IPS DF 19.7 (cell line): ENCODE data around the gene SCMH1.

Experiments
- DNase-seq: peaks from one replicate; pipeline ENCODE4 v3.0.0-alpha.2; 2013; ENCODE audit warnings: low read depth, low spot score

The SCMH1 gene

GRCh38 chr1:41003640-41004220 lies 238.4 kb downstream of the SCMH1 start:
- no peak for DNase-seq

GRCh38 chr1:41003127-41003639 lies 238.9 kb downstream of the SCMH1 start:
- DNase-seq, result no peak

- DNase-seq, result no peak
Observed at GRCh38 chr1:40998668-40999067, 243.4 kb downstream of the SCMH1 start.

- no peak for DNase-seq
Observed at GRCh38 chr1:40997096-40997495, 245.0 kb downstream of the SCMH1 start.

- no peak for DNase-seq
Observed at GRCh38 chr1:40989066-40989465, 253.0 kb downstream of the SCMH1 start.

- no peak for DNase-seq
Observed at GRCh38 chr1:40988280-40988679, 253.8 kb downstream of the SCMH1 start.

GRCh38 chr1:40987439-40988276 lies 254.4 kb downstream of the SCMH1 start:
- no peak for DNase-seq

- DNase-seq, result no peak
Observed at GRCh38 chr1:40986956-40987355, 255.2 kb downstream of the SCMH1 start.

- DNase-seq, result no peak
Observed at GRCh38 chr1:40986328-40986783, 255.8 kb downstream of the SCMH1 start.

GRCh38 chr1:40985875-40986274 lies 256.2 kb downstream of the SCMH1 start:
- DNase-seq, result no peak

GRCh38 chr1:40985161-40985560 lies 256.9 kb downstream of the SCMH1 start:
- no peak for DNase-seq

- no peak for DNase-seq
Observed at GRCh38 chr1:40984531-40984930, 257.6 kb downstream of the SCMH1 start.

- DNase-seq, result no peak
Observed at GRCh38 chr1:40984066-40984465, 258.0 kb downstream of the SCMH1 start.

- DNase-seq, result no peak
Observed at GRCh38 chr1:40983286-40983685, 258.8 kb downstream of the SCMH1 start.

- DNase-seq, result no peak
Observed at GRCh38 chr1:40982721-40983120, 259.4 kb downstream of the SCMH1 start.

GRCh38 chr1:40981691-40982448 lies 260.2 kb downstream of the SCMH1 start:
- DNase-seq, result no peak

- no peak for DNase-seq
Observed at GRCh38 chr1:40980453-40981121, 261.5 kb downstream of the SCMH1 start.

- DNase-seq, result no peak
Observed at GRCh38 chr1:40980068-40980452, 262.0 kb downstream of the SCMH1 start.

- peak; percentile 74 for DNase-seq
Observed at GRCh38 chr1:40979241-40980067, 262.7 kb downstream of the SCMH1 start, which contains the start of gene CTPS1. CTPS1 (plus strand) TSS chr1:40979696; CDS start chr1:40983291, 3,595 bp downstream.

- DNase-seq, result no peak
Observed at GRCh38 chr1:40978886-40979240, 263.2 kb downstream of the SCMH1 start.

GRCh38 chr1:40977716-40978115 lies 264.4 kb downstream of the SCMH1 start:
- DNase-seq, result no peak
